GM20431 (cell line): Measurements from ENCODE around the gene DBF4.
"Not testable (repeated sequence)": the region's sequence is repeated elsewhere in the genome, so short reads cannot be mapped to it uniquely, and the experiment has no call there.

Experiments
- in situ Hi-C: fragments of 300-500 bp; cut with MseI, MboI; formaldehyde crosslinking; loops from one replicate; pipeline ENCODE4 v1.15.0; 2020; ENCODE audit warnings: low sequenced_read_pairs; ENCODE audit not compliant: unreplicated experiment

DBF4 gene

DNA sequence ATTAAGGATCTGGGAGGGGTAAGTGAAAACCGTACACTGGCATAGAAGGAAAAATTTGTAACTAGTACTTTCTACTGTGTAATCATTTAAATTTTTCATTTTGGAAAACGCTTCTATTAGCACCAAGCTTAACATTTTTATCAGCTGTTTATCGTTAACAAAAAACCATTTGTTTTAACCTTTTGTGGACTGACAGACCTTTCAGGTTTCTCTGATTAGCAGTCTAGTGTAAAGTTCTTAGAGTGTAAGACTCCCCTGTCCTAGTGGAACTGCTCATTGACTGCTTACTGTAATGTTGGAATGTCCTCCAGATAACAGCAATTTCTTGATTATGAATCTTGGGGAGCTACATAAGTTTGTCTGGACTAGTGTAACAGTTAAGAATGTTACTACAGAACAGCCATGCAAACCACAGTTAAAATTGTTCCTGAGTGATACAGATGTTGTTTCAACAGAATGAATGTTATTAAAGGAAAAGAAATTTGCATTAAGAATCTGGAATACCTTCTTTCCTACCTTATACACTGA, 2.0 kb downstream of the DBF4 start:
- in situ Hi-C loops, result no loop called here

DNA sequence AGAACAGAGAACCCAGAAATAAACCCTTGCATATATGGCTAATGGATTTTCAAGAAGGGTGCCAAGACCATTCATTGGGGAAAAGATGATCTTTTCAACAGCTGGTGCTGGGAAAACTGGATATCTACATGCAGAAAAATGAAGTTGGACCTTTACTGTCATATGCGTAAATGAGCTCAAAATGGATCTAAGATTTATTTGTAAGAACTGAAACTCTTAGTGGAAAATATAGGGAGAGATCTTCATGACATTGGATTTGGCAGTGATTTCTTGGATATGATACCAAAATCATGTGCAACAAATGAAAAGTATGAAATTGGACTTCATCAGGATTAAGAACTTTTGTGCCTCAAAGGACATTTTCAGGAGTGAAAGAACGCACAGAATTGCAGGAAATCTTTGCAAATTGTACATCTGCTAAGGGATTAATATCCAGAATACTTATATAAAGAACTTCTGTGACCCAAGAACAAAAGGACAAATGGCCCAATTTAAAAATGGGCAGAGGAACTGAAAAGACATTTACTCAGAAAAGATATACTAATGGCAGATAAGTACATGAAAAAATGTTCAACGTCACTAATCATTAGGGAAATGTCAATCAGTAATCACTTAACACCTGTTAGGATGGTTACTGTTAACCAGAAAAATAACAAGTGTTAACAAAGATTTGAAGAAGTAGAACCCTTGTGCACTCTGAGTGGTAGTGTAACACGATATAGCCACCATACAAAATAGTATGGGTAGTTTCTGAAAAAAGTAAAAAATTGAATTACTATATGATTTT, 6.1 kb downstream of the DBF4 start:
- in situ Hi-C loops, result no loop called here

DNA sequence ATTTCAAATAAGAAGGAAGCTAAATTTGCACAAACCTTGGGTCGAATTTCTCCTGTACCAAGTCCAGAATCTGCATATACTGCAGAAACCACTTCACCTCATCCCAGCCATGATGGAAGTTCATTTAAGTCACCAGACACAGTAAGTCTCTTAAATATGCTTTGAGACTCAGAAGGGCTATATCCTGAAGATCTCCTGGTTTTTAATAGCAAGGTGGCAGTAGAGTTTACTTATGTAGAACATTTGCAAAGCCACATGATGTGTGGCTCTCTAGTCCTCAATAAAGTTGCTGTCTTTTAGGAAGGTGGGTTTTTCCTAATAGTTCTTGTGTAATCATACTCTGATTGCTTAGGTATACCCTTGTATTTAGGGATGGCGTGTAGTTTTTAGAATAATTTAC, 8.7 kb downstream of the DBF4 start:
- in situ Hi-C loops, result no loop called here

DNA sequence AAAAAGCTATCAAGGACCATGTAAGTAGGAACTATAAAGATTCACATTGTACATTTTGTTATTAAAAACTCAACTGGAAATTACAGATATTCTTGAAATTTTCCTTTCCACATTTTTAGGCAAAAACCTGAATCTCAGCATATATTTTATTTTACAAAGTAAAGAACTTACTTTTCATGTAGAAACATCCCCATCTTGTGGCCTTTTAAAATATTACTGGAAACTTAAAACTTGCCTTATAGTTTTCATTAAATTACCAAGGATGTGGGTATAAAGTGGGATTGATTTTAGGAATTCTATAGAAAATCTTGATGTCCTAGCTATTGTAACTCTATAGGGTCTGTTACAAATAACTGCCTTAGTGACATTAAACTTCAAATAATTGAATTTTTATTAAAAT, 10.6 kb downstream of the DBF4 start:
- in situ Hi-C loops, result no loop called here

DNA sequence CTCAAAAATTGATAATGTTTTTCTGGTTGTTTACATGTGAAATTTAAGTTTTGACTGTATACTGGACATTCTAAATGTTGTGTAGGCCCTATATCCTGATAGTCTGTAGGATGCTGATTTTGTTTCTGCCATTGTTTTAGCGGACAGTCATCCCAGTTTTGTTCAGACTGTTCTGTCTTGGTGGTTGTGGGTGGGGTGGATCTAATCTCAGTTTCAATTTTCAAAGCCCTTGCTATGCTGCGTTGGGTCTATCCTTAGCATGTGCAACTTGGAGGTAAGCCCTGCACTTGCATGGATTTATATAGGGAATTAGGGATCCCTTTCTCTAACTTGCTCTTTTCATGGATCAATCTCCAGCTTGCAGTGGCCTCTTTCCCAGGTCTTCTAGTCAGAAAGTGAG, 19.1 kb downstream of the DBF4 start:
- in situ Hi-C loops, result no loop called here

DNA sequence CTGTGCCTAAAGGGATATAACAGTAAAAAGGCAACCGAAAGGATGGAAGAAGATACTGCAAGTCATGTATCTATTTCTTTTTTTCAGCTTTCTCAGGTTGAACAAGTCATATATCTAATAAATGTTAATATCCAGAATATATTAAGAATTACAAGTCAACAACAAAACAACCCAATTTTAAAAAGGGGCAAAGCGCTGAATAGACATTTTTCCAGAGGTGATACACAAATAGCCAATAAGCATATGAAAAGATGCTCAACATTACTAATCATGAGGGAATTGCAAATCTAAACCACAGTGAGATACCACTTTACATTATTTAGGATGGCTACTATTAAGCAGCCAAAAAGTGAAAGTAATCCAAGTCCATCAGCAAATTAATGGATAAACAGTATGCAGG, 23.0 kb downstream of the DBF4 start:
- in situ Hi-C loops, result no loop called here

DNA sequence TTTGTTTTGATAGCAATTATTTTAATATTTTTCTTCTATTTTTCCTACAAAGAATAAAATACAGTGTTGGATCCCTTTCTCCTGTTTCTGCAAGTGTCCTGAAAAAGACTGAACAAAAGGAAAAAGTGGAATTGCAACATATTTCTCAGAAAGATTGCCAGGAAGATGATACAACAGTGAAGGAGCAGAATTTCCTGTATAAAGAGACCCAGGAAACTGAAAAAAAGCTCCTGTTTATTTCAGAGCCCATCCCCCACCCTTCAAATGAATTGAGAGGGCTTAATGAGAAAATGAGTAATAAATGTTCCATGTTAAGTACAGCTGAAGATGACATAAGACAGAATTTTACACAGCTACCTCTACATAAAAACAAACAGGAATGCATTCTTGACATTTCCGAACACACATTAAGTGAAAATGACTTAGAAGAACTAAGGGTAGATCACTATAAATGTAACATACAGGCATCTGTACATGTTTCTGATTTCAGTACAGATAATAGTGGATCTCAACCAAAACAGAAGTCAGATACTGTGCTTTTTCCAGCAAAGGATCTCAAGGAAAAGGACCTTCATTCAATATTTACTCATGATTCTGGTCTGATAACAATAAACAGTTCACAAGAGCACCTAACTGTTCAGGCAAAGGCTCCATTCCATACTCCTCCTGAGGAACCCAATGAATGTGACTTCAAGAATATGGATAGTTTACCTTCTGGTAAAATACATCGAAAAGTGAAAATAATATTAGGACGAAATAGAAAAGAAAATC, 31.0 kb downstream of the DBF4 start:
- in situ Hi-C loops, result not testable (repeated sequence)

DNA sequence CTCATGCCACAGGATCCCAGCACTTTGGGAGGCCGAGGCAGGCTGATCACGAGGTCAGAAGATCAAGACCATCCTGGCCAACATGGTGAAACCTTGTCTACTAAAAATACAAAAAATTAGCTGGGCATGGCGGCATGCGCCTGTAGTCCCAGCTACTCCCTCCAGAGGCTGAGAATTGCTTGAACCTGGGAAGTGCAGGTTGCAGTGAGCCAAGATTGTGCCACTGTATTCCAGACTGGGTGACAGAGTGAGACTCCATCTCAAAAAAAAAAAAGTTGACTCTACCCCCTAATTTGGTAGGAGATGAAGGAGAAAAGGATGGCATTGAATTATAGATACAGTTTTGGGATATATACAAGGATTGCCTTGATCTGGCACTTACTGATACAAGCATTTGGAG, 32.5 kb downstream of the DBF4 start:
- in situ Hi-C loops, result not testable (repeated sequence)

DNA sequence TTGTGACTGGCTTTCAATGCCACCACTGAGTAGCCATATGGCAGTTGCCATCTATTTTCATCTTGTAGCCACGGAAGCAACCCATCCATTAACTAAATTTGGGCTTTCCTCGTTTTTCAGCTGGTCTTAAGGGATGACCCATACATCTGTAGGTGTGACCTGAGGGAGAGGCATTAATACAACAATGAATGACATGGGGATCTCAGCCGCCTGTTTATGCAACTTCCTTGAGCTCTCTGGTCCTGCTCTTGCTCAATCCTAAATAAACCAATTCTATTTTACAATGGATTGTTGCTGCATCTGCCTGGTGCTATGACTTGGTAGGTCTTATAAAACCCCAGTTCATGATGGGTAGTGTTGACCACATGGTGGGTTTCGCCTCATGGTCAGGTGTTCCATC, 35.8 kb downstream of the DBF4 start:
- in situ Hi-C loops, result no loop called here

DNA sequence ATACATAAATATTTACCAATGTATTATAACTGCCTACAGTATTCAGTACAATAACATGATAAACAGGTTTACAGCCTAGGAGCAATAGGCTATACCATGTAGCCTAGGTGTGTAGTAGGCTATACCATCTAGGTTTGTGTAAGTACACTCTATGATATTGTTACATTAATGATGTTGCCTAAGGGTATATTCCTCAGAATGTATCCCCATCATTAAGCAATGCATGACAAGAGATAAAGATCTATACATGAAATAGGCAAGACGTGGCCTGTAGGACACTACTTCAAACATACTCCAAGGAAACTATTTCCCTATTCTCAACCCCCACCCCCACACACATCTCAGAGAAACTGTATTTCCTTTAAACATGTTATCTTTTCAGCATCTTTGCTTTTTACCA, 42.4 kb downstream of the DBF4 start:
- in situ Hi-C loops, result no loop called here

DNA sequence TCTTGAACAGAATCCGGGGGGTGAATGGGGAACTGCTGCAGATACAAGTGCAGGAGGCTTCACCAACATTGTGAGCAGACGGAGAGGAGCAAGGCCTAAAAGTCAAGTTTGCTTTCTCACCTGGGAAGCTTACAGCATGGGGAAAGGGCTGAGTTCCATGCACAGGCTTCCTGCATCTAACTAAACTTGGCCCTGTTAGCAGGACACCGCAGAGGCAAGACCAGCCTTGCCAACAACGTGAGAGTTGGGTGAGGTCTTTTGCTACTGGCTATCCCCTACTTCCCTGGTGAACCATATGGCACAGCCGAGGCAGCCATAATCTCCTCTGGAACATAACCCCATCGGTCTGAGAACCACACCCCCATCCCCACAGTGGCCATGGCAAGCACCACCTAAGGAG, 43.6 kb downstream of the DBF4 start:
- in situ Hi-C loops, result no loop called here

DNA sequence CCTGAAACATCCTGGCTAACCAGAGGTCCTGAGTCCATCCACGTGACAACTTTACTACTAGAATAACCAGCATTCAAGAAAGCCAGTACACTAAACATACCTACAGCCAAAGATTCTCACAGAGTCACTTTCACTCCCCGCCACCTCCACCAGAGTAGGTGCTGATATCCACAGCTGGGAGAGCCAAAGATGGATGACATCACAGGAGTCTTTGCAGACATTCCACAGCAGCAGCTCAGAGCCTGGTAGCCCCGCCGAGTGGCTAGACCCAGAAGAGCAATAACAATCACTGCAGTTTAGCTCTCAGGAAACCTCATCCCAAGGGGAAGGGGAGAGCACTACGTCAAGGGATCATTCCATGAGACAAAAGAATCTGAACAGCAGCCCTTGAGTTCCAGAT, 44.3 kb downstream of the DBF4 start:
- in situ Hi-C loops, result no loop called here

DNA sequence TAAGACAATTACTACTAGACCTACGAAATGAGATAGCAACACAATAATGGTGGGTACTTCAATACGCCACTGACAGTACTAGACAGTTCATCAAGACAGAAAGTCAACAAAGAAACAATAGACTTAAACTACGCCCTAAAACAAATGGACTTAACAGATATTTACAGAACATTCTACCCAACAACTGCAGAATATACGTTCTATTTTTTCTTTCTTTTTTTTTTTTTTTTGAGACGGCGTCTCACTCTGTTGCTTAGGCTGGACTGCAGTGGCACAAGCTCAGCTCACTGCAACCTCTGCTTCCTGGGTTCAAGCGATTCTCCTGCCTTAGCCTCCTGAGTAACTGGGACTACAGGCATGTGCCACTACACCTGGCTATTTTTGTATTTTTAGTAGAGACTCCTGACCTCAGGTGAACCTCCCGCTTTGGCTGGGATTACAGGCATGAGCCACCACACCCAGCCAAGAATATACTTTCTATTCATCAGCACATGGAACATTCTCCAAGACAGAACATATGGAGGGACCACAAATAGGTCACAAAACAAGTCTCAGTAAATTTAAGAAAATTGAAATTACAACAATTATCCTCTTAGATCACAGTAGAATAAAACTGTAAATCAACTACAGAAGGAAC, 46.6 kb downstream of the DBF4 start:
- in situ Hi-C loops, result not testable (repeated sequence)

DNA sequence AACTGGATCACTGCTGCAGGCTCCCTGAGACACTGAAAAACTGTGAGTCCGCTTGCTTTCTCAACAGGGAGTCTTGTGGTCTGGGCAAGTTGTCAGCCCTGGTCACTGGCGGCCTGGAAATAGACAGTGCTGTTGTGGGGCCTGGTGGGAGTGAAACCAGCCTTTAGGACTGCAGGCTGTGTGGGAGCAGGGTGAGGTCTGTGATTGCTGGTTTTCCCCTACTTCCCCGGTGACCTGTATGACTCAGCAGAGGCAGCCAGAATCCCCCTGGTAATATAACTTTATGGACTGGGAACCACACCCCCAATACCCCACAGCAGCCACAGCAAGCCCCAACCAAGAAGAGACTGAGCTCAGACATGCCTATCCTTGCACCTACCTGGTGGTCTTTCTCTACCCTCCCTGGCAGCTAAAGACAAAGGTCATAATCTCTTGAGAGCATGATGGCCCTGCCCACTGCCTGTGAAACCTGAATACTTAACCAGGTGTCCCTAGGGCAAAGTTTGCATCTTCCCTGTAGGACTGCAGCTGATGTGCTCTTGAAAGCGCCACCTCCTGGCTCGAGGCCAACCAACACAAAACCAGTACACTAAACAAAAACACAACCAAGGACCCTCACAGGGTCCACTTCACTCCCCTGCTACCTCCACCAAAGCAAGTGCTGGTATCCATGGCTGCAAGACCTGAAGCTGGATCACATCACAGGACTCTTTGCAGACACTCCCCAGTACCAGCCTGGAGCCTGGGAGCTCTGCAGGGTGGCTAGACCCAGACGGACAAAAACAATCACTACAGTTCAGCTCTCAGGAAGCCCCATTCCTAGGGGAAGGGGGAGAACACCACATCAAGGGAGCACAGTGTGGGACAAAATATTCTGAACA, 50.5 kb downstream of the DBF4 start:
- in situ Hi-C loops, result no loop called here

DNA sequence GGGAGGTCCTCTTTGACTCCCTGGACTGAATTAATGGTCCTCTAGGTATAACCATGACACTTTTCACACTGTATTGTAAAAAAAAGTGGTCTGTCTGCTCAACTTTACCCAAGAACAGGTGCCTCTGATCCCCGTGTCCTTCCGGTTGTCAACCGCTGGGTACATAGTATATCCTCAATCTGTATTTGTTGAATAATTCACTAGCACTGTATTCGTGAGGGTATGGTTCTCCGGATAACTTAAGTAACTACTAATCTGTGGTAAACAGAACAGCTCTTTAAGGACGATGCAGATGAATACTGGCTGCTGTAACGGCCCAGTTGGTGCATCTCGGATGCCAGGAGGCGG, 57.3 kb downstream of the DBF4 start:
- in situ Hi-C loops, result no loop called here

DNA sequence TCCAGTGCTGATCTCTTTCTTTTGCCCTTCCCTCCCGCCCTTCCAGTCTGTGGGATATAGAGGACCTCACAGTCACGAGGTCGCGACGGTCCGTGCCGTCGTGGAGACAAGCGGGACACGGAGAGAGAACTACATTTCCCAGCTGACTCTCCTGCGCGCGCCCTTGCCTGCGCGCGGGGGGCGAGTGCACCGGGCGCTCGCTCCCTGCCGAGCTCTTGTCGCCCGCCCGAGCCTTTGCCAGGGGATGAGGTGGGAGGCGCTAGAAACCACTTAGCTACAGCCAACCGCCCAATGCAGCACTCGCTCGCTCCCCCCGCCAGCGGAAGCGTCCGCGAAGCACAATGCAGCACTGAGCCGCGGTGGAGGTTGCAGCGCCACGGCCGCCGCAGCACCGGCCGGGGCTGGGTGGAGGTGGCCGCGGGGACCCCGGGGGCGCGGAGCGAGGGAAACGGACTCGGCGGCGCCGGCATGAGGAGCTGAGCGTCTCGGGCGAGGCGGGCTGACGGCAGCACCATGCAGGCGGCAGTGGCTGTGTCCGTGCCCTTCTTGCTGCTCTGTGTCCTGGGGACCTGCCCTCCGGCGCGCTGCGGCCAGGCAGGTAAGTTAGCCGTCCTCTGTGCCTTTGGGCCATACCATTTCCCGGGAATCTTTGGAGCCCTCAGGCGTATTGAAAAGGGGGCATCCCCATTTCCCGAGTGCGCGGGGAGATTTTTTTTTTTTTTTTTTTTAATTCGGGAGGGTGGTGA, 57.8 kb downstream of the DBF4 start, which contains the start of gene ADAM22:
Gene ADAM22, plus strand, starts transcription at position 299 of the 746 bp plus-strand sequence. Its CDS starts 215 bp downstream, at position 514.
- in situ Hi-C loops, result no loop called here

DNA sequence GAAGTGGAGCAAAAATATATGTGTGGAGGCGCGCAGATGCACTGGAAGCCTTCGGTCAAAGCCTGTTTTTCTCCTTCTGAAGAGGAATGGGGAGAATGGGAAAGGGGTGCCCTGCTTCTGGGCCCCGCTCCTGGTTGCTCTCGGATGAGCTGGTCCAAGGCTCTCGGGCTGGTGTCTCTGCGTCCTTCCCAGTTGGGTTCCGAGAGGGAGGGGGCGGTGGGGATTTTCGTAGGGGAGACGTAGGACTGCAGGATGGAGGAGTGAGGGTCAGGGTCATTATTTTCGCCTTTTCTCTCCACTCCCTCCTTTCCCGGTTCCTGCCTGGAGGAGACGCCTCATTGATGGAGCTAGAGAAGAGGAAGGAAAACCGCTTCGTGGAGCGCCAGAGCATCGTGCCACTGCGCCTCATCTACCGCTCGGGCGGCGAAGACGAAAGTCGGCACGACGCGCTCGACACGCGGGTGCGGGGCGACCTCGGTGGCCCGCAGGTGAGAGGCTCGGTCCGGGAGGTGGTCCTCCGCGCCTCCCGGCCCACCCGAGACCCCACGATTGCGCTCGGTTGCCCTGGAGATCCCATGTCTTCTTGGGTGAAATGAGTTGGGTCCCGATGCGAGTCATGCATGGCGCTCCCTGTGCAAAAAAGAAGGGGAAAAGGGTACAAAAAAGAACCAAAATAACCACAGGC, 58.5 kb downstream of the DBF4 start:
- in situ Hi-C loops, result no loop called here

DNA sequence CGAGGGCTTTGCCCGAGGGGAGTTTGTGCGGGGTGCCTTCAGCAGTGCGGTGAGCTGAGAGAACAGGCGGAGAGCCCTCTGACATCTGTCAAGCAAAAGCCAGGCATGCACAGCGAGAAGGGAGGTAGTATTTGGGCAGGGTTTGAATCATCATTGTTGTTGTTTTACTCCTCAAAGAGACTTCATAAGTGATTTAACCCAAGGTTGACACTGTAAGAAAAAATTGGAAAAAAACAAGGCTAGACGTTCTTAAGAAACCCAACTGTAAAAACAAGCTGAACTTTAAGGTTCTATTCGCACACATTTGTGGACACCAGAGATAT, 59.1 kb downstream of the DBF4 start:
- in situ Hi-C loops, result no loop called here

DNA sequence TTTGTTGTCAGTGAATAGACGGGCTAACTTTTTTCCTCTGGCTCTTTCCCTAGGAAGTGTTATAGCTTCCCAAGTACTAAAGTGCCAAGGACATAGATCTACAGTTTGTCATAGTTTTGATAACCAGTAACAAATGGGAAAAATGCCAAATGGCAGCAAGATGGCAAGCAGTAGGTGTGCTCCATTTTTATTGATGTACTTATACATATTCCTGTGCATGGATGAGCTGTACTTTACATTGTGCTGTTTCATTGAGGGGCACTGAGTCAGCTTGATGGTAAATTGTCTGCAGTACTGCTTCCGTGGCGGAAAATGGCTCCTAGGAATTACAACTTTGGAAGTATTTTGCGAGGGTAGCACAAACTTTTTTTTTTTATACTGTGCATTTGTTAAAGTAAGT, 64.8 kb downstream of the DBF4 start:
- in situ Hi-C loops, result no loop called here
